Osteocyte (in vitro differentiated cells): ENCODE results near the gene MYL5. TPM values are rescaled to one million over a fixed set of nuclear protein-coding genes. Genes with fewer than 3 reads are reported as not detected.

ENCODE experiments used
- DNase-seq: peaks from one replicate; pipeline ENCODE4 v3.0.0; 2021; ENCODE audit warnings: mixed read lengths; ENCODE audit not compliant: unreplicated experiment; ENCODE audit errors: extremely low spot score
- H3K27ac Mint-ChIP-seq: one replicate; pipeline ENCODE4 v1.8.0; 2021; ENCODE audit warnings: mild to moderate bottlenecking, mixed read lengths; ENCODE audit not compliant: unreplicated experiment
- H3K27me3 Mint-ChIP-seq: one replicate; pipeline ENCODE4 v1.8.0; 2021; ENCODE audit warnings: mixed read lengths; ENCODE audit not compliant: unreplicated experiment
- H3K36me3 Mint-ChIP-seq: one replicate; pipeline ENCODE4 v1.8.0; 2021; ENCODE audit warnings: mixed read lengths; ENCODE audit not compliant: unreplicated experiment
- H3K4me1 Mint-ChIP-seq: one replicate; pipeline ENCODE4 v1.8.0; 2021; ENCODE audit warnings: mixed read lengths; ENCODE audit not compliant: unreplicated experiment
- H3K4me3 Mint-ChIP-seq: one replicate; pipeline ENCODE4 v1.8.0; 2021; ENCODE audit warnings: mild to moderate bottlenecking, moderate library complexity, mixed read lengths; ENCODE audit not compliant: unreplicated experiment
- H3K9me3 Mint-ChIP-seq: one replicate; pipeline ENCODE4 v1.8.0; 2021; ENCODE audit warnings: mixed read lengths; ENCODE audit not compliant: unreplicated experiment
- total RNA-seq: library from RNA; stranded (reverse); gene quantifications from 2 replicates; pipeline ENCODE4 v1.2.1, GENCODE V29; 2021
- TF ChIP-seq, protein P1 (sequence below): fragments of 200-600 bp; sonication (generic); IDR thresholded peaks from 2 replicates; pipeline ENCODE4 v1.5.0; 2021; ENCODE audit warnings: antibody characterized with exemption, mild to moderate bottlenecking, moderate library complexity

The MYL5 gene
- total RNA-seq, 1 donor from 2014 or later: 32.2 TPM

DNA sequence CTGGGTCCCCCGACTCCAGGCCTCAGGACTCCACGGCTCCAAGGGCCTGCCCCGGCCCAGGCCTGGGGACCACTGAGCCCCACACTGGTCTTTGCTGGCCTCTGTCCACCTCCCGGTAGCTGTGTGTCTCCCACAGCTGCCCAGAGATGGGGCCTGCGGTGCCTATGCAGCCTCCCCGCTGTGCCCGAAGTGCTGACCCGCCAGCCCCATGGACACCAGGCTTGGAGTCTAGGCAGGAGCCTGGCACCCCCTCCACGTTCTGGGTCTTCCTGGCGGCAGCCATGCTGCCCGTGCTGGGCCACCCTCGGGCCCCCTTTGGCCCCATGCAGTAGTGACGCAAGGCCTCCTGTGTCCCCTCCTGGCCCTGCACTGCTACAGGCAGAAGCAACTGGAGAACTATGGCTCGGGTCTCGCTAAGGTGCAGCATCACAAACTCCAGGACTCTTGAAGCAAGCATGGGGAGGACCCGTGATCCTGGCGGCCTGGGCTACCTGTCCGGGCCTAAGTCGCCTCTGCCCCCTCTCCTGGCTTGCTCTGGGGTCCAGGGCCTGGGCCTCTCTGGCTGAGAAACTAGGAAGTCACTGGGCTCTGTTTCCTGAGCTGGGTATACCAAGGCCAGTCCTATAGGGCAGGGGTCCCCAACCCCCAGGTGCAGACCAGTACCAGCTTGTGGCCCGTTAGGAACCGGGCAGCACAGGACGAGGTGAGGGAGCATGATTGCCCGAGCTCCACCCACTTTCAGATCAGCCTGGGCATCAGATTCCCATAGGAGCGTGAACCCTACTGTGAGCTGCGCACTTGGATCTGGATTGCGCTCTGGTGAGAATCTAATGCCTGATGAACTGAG lies 917 bp downstream of the MYL5 start:
- Mint-ChIP-seq H3K27ac (peak overlapping the region; percentile 50), H3K4me1 (peaks cover 11% of the 10 kb centered on the region), H3K9me3 (no peaks in the 10 kb centered on the region), H3K36me3 (peaks cover 8% of the 10 kb centered on the region), H3K27me3 (no peaks in the 10 kb centered on the region), H3K4me3 (peak overlapping the region; percentile 79)
- DNase-seq: no peak
- TF ChIP-seq, protein P1, sequence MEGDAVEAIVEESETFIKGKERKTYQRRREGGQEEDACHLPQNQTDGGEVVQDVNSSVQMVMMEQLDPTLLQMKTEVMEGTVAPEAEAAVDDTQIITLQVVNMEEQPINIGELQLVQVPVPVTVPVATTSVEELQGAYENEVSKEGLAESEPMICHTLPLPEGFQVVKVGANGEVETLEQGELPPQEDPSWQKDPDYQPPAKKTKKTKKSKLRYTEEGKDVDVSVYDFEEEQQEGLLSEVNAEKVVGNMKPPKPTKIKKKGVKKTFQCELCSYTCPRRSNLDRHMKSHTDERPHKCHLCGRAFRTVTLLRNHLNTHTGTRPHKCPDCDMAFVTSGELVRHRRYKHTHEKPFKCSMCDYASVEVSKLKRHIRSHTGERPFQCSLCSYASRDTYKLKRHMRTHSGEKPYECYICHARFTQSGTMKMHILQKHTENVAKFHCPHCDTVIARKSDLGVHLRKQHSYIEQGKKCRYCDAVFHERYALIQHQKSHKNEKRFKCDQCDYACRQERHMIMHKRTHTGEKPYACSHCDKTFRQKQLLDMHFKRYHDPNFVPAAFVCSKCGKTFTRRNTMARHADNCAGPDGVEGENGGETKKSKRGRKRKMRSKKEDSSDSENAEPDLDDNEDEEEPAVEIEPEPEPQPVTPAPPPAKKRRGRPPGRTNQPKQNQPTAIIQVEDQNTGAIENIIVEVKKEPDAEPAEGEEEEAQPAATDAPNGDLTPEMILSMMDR: no peak

DNA sequence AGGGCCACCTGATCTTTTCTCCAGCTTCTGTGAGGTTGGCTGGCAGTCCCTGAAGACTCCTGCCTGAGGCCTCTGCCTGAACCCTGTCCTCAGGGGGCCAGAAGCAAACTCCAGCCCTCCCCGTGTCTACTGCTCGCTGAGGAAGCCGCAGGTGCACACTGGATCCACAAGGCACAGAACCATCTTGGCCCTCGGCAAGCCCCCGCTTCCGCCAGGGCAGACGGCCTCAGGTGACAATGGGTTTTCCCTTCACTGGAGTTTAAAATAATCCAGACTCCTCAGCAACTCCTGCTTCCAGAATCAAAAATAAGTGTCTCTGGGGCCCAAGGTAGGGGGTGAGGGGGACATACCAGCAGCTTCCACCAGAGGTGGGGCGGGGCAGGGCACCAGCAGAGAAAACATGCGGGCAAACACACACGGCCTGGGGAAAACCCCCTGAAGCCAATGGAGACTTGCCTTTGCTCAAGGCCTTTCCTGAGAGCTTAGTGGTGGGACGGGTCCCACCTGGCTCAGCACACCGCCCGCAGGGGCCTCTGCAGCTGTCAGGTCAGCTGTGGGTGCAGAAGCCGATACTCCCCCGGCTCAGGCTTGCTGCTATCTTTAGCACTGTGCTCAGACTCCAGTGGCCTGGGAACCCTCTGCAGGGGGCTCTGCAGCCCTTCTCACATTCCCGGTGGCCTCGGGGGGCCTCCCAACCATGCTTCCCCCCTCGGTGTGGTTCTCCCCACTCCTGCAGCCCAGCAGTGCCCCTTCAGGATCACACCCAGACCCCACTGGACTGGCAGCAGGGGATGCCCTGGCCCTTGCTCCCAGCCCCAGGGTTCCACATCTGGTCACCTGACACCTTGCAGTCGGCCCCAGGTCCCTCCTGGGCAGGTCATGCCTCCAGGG lies 1.9 kb downstream of the MYL5 start:
- no peak for DNase-seq
- no peaks in the 10 kb centered on the region for H3K9me3 Mint-ChIP-seq
- H3K27ac Mint-ChIP-seq: no peak overlapping the region
- peak overlapping the region; percentile 14 for H3K4me3 Mint-ChIP-seq
- no peaks in the 10 kb centered on the region for H3K27me3 Mint-ChIP-seq
- TF ChIP-seq, protein P1: no peak
- peaks cover 14% of the 10 kb centered on the region for H3K4me1 Mint-ChIP-seq
- H3K36me3 Mint-ChIP-seq: peaks cover 8% of the 10 kb centered on the region

DNA sequence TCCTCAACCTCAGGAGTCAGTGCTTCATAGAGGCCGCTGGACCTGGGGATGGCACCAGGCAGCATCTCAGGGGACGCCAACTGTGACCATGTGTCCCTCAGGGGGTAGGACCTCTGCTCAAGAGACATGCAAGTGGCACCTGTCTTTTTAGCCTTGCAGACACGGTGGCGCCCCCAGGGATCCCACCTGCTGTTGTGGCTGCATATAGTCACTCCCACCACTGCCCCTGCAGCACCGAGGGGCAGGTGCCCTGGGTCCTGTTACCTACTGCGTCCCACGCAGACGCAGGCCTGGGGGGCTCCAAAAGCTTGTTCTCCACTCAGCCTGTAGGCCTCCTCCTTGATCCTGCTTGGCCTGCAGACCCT lies 2.5 kb downstream of the MYL5 start:
- H3K27me3 Mint-ChIP-seq: no peaks in the 10 kb centered on the region
- DNase-seq: no peak
- H3K36me3 Mint-ChIP-seq: peaks cover 4% of the 10 kb centered on the region
- no peak overlapping the region for H3K27ac Mint-ChIP-seq
- H3K9me3 Mint-ChIP-seq: no peaks in the 10 kb centered on the region
- peak overlapping the region; percentile 32 for H3K4me3 Mint-ChIP-seq
- TF ChIP-seq, protein P1: no peak
- H3K4me1 Mint-ChIP-seq: peaks cover 14% of the 10 kb centered on the region

DNA sequence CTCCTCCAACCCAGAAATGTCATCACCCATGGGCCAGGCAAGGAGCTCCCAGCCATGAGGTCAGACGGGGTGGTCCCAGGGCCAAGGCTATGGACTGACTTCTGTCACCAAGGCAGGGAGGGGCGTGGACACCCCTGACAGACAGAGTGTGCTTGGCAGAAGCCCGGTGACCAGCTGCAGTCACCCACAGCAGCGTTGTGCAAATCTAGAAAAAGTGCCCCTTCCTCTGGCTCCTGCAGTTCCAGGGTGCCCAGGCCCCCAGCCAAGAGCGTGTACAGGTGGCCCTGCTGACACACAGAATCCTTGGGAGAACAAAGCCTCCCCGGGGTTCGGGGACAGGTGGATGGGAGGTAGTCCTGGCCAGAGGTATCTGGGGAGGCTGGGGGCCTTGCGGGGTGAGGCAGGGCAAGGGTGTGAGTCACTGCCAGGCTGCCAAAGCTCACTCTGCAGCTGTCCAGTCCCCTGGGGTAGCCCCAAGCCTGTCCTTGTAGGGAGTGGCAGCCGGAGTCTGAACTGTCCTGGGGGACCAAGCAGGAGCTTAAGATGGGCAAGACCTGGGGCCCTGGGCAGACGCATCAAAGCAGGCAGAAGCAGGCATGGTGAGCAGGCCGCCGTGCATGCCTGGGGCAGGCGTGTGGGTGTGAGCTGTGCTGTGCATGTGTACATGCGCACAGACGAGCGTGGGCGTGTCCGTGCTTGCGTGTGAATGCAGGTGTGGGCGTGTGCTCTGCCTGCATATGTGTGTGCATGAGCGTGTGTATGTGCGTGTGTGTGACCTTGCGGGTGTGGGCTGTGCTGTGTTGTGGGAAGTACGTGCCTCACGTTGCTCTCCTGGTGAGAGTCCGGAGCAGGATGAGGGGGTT lies 3.3 kb downstream of the MYL5 start:
- TF ChIP-seq, protein P1: no peak
- peak overlapping the region; percentile 32 for H3K4me3 Mint-ChIP-seq
- no peak overlapping the region for H3K27ac Mint-ChIP-seq
- H3K9me3 Mint-ChIP-seq: no peaks in the 10 kb centered on the region
- peaks cover 14% of the 10 kb centered on the region for H3K4me1 Mint-ChIP-seq
- no peaks in the 10 kb centered on the region for H3K36me3 Mint-ChIP-seq
- DNase-seq: no peak
- no peaks in the 10 kb centered on the region for H3K27me3 Mint-ChIP-seq
